Gastrocnemius medialis (tissue), 4 donors: ENCODE measurements around the gene KCNQ4. TPM values are rescaled to one million over a fixed set of nuclear protein-coding genes. Genes with fewer than 3 reads are reported as not detected.

Source experiments
- ATAC-seq, 2 donors: fragments of 150-250 bp; one replicate each; pipeline ENCODE4 v1.9.1; 2016
- DNase-seq, 2 donors: peaks; one replicate each; pipeline ENCODE4 v3.0.0-alpha.2; 2019
- H3K27ac ChIP-seq, 4 donors: fragments of 200-600 bp; sonication (generic); 1 replicate in 1 of 4; 2 replicates in 3 of 4; pipeline ENCODE4 v1.5.1; 2016 to 2018; ENCODE audit warnings: mild to moderate bottlenecking in 2 of 4, moderate library complexity in 1 of 4
- H3K27me3 ChIP-seq, 3 donors: fragments of 200-600 bp; sonication (generic) in 2 of 3; 1 replicate in 1 of 3; 2 replicates in 2 of 3; pipeline versions ENCODE4 v1.5.1 to v1.6.0; 2016 to 2019; ENCODE audit warnings: mild to moderate bottlenecking in 1 of 3, moderate library complexity in 1 of 3
- H3K36me3 ChIP-seq, 2 donors: fragments of 200-600 bp; sonication (generic) in 1 of 2; one replicate each; pipeline ENCODE4 v1.5.1; 2017 to 2018
- H3K4me1 ChIP-seq, 2 donors: fragments of 200-600 bp; sonication (generic) in 1 of 2; one replicate each; pipeline ENCODE4 v1.5.1; 2016 to 2017; ENCODE audit warnings: mild to moderate bottlenecking in 2 of 2
- H3K4me3 ChIP-seq, 4 donors: fragments of 200-600 bp; sonication (generic) in 3 of 4; 1 replicate in 1 of 4; 2 replicates in 3 of 4; pipeline ENCODE4 v1.5.1; 2016 to 2019; ENCODE audit warnings: mild to moderate bottlenecking in 2 of 4
- H3K9me3 ChIP-seq, 3 donors: fragments of 200-600 bp; sonication (generic) in 2 of 3; 1 replicate in 1 of 3; 2 replicates in 2 of 3; pipeline ENCODE4 v1.5.1; 2016 to 2019
- CTCF ChIP-seq, 5 experiments: fragments of 450-650 bp in 3 of 5; fragments of 200-600 bp in 2 of 5; sonication (generic) in 2 of 5; IDR thresholded peaks in 4 of 5; conservative IDR thresholded peaks in 1 of 5; 1 replicate in 4 of 5; 2 replicates in 1 of 5; pipeline ENCODE4 v1.5.1; 2016 to 2019; ENCODE audit warnings: antibody characterized with exemption in 5 of 5, mild to moderate bottlenecking in 3 of 5, moderate library complexity in 3 of 5
- POLR2A ChIP-seq, 2 donors: fragments of 450-650 bp; IDR thresholded peaks; one replicate each; pipeline ENCODE4 v1.6.1; 2017; ENCODE audit warnings: antibody characterized with exemption in 2 of 2, mild to moderate bottlenecking in 2 of 2, moderate library complexity in 2 of 2
- in situ Hi-C, 4 donors: fragments of 200-750 bp; cut with MboI; loops; one replicate each; pipeline versions ENCODE4 v1.15.0 to v1.8.0; 2017; ENCODE audit warnings: low sequenced_read_pairs in 4 of 4
- intact Hi-C: fragments of 100-400 bp; cut with DNase I; formaldehyde crosslinking; loops from one replicate; pipeline ENCODE4 v1.15.1; 2023; ENCODE audit warnings: low total_unique reads
- total RNA-seq, 4 donors: library from RNA; depleted of rRNA; stranded (reverse); fragments of >200 nt; gene quantifications; one replicate each; pipeline versions ENCODE4 v1.1.0 to v1.2.3, GENCODE V29; 2016

KCNQ4 gene
- total RNA-seq, 4 donors from 2014 or later: 2.9 to 8.2 (median 3.5) TPM

DNA sequence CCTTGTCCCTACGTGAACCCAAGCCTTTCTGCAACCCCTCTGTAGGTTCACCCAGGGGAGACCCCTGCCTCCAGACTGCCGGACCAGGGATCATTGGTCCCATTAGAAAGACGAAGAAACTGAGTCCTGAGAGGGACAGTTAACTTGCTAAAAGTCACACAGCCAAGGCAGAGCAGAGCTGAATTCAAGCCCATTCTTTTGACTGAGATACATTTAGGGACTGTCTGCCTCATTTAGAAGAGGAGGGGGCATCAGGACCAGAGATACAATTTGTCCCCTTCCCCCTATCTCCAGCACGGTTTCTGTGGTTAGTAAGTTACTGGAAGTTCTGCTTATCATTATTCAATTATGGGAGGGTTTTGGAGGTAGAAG, 19.1 kb downstream of the KCNQ4 start:
- ATAC-seq (no peak), DNase-seq (no peak)
- no peak for TF ChIP-seq CTCF (IDR thresholded peaks at IDR 0.05 in 4 of 5, conservative IDR thresholded peaks at IDR 0.05 in 1 of 5)
- no peak for TF ChIP-seq POLR2A (IDR thresholded peaks at IDR 0.05)
- no peaks in the 10 kb centered on the region for H3K27me3 ChIP-seq
- in situ Hi-C loops: no loop called here
- H3K9me3 ChIP-seq: no peaks in the 10 kb centered on the region
- H3K36me3 ChIP-seq: no peaks in the 10 kb centered on the region
- H3K27ac ChIP-seq: peak overlapping the region; percentile 76 to 89 (median 86)
- H3K4me3 ChIP-seq: peak overlapping the region; percentile 53 to 67 (median 56)
- peaks cover 51 to 54% of the 10 kb centered on the region in 2 donors for H3K4me1 ChIP-seq
- intact Hi-C loops: loop anchor here (5.0 kb wide), 1 partner anchor 110 kb away; the partner anchor contains the start of gene NFYC

DNA sequence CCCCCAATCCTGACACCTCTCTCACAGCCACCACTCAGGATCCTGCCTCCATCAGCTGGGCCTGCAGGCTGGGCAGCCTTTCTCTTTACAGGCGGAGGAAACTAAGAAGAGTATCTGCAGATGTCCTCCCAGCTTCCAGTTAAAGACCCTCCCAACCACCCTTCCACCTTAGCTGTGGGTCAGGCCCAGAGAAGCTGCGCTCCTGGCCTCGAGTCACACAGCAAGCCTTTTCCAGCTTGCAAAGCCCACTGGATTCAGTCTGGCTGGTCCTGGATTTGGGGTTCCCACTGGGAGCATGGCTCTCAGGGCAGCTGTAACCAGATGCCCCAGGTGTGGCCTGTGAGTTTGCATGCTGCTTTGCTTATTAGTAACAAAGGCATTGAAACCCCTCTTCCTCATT, 19.9 kb downstream of the KCNQ4 start:
- Histone ChIP-seq H3K27me3 (no peaks in the 10 kb centered on the region), H3K9me3 (no peaks in the 10 kb centered on the region), H3K36me3 (no peaks in the 10 kb centered on the region), H3K4me3 (no peak overlapping the region), H3K27ac (peak overlapping the region; percentile 76 to 89 (median 86)), H3K4me1 (peaks cover 44 to 47% of the 10 kb centered on the region in 2 donors)
- TF ChIP-seq POLR2A (IDR thresholded peaks at IDR 0.05): no peak
- no peak for TF ChIP-seq CTCF (IDR thresholded peaks at IDR 0.05 in 4 of 5, conservative IDR thresholded peaks at IDR 0.05 in 1 of 5)
- ATAC-seq (no peak), DNase-seq (no peak)
- intact Hi-C loops (loop anchor here (5.0 kb wide), 1 partner anchor 111 kb away; the partner anchor contains the start of gene NFYC), in situ Hi-C loops (no loop called here)

- DNase-seq (no peak), ATAC-seq (no peak)
- peaks cover 40 to 43% of the 10 kb centered on the region in 2 donors for H3K4me1 ChIP-seq
- H3K9me3 ChIP-seq: no peaks in the 10 kb centered on the region
- TF ChIP-seq POLR2A (IDR thresholded peaks at IDR 0.05) (no peak), CTCF (IDR thresholded peaks at IDR 0.05 in 4 of 5, conservative IDR thresholded peaks at IDR 0.05 in 1 of 5) (no peak)
- H3K36me3 ChIP-seq: no peaks in the 10 kb centered on the region
- no peaks in the 10 kb centered on the region for H3K27me3 ChIP-seq
- no peak overlapping the region for H3K4me3 ChIP-seq
- H3K27ac ChIP-seq: peak overlapping the region in 3 of 4 donors; percentile 37 to 89 (median 85)
- intact Hi-C loops (loop anchor here (1.0 to 5.0 kb wide), 2 partner anchors 39 to 112 kb away; partner anchors contain the start of gene NFYC), in situ Hi-C loops (no loop called here)
These were observed 20.3 kb downstream of the KCNQ4 start for GRCh38 chr1:40803902-40804301.

DNA sequence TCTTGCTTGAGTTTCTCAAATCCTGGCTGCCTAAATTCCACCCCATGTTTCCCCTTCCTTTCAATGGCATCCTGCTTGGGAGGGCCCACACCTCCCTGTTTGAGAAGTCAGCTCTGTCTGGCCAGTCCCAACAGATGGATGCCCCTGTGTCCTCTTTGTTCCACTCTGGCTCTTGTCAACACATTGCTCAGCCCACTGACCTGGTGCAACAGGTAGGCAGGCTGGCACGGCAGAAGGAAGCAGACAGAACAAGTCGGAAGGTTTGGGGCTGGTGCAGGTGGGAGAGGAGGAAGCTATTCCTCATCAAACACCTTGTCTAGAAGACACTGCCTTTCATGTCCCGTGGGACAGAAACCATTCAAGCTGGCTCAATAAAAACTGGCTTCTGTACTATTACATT, 22.7 kb downstream of the KCNQ4 start:
- Histone ChIP-seq H3K36me3 (no peaks in the 10 kb centered on the region), H3K9me3 (no peaks in the 10 kb centered on the region), H3K4me1 (peaks cover 19 to 21% of the 10 kb centered on the region in 2 donors), H3K27ac (peak overlapping the region in 1 of 4 donors; percentile 57), H3K4me3 (no peak overlapping the region), H3K27me3 (no peaks in the 10 kb centered on the region)
- ATAC-seq (no peak), DNase-seq (no peak)
- intact Hi-C loops: no loop called here
- in situ Hi-C loops: no loop called here
- TF ChIP-seq POLR2A (IDR thresholded peaks at IDR 0.05): no peak
- TF ChIP-seq CTCF (IDR thresholded peaks at IDR 0.05 in 4 of 5, conservative IDR thresholded peaks at IDR 0.05 in 1 of 5): no peak
